Neural progenitor cell (in vitro differentiated cells): ENCODE measurements around the gene PCDH15.

Experiments used
- CTCF ChIP-seq: fragments of 200-600 bp; sonication (generic); IDR thresholded peaks from 2 replicates; pipeline ENCODE4 v1.5.1; 2017; ENCODE audit warnings: antibody characterized with exemption, mild to moderate bottlenecking
- EZH2phosphoT487 ChIP-seq: fragments of 200-600 bp; sonication (generic); IDR thresholded peaks from 2 replicates; pipeline ENCODE4 v1.6.1; 2017; ENCODE audit warnings: antibody characterized with exemption

- no peak for TF ChIP-seq EZH2phosphoT487
- TF ChIP-seq CTCF, result no peak
Measured at GRCh38 chr10:54096892-54097291, 704.1 kb downstream of the PCDH15 start.
